ENCODE results near the gene KIF6.

Gene KIF6

DNA sequence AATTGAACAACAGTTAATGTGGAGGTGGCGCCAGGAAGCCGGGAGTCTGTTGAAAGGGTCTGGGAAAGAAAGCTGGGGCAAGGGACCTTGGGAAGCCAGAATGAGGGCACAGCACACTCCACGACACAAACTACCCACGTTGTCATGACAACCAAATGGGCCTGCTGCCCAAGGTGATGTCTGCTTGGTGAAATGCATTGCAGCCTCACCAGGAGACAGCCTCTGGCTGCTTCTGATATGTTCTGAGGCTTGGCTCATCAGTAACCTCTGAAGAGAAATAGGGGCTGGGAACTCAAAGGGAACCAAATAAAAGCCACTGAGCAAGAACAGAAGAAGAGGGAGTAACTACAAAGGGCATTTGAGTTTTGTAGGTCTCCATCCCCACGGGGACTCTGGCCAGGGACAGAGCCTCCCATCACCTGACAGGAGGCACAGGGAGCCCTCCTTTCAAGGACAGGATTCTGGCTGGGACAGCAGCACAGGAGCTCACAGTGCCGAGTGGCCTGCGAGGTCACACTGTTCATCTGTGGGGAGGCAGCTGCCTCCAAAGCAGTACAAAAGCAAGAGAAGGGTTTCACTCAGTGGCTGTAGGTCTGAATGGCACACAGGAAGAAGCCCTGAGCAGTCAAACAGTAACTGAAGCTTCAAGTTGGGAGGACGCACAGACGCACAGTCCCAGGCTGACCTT is 358.1 kb downstream of the KIF6 start:
- DNase-seq, result no peak

GRCh38 chr6:39365281-39366074 is 359.7 kb downstream of the KIF6 start:
- DNase-seq, result no peak

- no peak for DNase-seq
These were observed 361.9 kb downstream of the KIF6 start for GRCh38 chr6:39363280-39363679.

DNA sequence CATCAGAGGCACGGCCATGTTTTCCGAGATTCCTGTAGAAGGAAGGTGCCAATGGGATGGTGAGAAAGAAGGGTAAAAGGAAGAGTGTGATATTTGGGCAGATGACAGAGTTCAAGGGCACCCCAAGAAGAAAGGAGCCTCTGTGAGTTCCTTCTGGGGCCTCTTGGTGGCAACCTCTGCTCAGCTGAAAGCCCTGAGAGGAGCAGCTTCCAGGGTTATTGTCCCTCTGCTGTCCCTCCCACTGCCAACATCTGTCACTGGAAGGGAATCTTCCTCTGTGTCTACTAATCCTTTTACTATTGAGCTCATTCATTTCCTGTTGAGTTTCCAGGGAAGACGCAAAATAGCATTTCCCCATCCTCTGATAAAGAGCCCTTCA is 362.7 kb downstream of the KIF6 start:
- DNase-seq, result no peak

DNA sequence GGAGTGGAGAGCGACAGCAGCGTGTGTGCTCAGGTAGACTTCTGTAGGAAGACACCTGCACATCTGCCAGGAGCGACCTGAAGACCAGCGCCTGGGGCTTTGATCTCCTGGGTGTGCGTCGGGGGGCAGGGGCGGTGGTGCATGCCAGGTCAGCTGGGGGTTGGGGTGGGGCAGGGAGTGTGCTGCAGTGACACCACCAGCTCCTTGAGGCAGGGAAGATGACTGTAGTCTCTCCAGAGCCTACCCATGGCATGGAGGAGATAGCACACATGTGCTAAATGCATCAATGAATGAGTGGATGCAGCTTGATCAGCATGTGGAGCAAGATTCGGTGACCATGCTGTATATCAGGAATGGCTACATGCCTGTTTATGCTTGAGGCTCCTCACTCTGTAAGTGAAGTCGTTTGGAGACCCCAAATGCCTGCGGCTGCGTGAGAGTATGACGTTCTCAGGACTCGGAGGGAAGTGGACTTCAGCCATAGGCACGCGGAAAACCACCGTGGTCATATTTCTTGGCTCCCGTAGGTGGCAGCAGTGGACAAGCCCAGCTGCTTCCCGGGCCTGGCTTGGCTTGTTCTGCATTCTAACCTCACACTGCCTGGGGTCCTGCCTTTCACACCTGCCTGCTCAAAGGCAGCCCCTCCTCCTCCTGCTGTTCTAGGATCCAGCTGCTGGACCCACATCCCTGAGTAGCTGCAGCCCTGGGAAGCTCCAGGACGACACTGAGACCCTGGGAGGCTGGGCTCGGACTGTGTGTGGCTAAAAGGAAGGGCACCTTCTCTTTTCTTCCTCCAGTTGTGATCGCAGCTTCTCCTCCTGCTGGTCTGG is 363.3 kb downstream of the KIF6 start:
- DNase-seq, result peak in 2 of 4 experiments; percentile 5 to 9

DNA sequence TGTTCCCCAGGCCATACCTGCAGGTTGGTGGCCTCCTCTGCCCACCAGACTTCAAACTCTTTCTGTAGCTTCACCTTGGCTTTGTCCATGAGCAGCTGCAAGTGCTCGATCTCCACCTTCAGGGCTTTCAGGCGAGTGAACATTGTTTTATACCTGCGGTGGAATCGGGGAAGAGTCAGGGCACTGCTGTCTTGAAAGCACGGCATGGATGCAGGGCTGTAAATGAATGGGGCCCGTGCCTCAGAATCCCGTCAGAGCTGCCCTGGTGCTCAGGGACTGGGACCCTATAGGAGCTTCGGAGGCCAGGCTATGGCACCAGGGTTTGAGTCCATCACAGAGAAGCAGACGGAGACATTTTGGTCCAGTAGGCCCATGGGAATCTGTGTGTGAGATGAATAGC is 364.8 kb downstream of the KIF6 start:
- no peak for DNase-seq

DNA sequence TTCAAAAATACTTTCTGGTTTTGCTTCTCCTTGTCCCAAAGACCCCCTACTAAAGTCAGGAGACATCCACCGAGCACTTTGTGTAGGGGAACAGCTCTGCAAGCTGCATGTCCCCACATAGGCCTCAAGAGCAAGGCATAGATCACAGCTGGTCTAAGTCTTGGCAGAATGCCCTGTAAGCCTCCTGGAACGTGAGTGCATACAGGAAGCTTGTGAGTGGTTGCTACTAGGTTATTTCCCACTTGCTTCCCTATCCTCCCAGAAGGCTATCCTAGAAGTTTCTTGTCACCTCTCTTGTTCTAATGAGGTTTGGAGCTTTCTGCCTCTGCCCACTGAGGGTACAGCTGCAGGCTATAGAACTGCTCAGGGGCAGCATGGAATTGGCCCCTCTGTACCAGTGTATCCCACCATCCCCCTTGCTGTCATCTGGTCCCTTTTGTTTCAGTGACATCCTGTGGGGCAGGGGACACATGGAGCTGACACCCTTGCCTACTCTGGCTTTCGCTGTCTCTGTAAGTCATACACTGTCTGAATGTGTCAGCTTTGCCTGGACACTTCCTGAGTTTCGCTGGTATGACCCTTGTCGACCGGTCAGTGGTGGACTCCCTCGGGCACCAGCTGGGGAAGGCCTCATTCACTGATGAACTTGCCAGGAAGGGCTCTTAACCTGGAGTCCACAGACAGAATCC is 367.1 kb downstream of the KIF6 start:
- DNase-seq, result no peak

- DNase-seq, result no peak
These were observed 371.4 kb downstream of the KIF6 start for GRCh38 chr6:39353698-39354315.

DNA sequence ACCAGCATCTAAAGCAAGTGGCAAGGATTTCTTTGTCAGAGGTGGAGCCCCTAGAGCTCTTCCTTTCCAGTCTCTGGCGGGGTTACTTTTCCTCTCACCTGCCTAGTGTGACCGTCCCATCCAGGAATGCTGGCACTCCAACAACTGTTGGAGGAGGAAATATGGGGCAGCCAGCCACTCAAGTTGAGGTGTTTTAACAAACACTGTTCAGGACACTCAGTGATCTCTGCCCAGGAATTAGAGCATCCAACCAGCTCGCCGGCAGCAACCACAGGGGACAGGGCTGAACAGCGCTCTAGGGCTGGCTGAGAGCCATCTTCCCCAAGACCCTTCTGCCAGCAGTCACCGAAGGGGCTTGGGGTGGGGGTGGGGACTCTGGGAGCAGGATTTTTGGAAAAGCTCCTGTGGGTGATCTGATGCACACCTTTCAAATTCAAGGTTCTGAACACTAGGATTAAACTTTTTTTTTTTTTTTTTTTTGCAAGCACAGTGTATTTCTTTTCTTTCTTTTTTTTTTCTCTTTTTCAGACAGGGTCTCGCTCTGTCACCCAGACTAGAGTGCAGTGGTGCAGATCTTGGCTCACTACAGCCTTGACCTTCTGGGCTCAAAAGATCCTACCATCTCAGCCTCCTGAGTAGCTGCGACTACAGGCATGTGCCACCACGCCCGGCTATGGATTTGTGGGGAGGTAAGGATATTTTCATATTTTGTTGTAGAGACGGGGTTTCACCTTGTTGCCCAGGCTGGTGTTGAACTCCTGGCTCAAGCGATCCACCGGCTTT is 374.3 kb downstream of the KIF6 start:
- no peak for DNase-seq

DNA sequence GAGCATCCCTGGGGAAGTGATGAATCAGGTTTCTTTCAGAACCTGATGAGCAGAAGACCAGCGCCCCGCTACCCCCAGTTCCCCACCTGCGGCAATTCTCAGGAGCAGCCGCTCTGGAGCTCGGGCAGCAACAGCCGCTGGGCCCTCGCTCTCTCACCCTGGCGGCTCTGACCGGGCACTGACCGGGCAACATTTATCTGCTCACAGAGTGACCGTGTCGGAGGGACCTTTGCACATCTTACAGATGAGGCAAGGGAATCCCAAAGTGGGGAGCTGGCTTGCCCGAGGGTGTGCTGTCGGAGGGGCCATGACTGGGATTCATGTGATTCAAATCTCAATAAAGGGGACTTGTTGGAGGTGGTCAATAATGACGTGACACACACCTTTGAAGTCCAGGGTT is 376.5 kb downstream of the KIF6 start:
- no peak for DNase-seq

DNA sequence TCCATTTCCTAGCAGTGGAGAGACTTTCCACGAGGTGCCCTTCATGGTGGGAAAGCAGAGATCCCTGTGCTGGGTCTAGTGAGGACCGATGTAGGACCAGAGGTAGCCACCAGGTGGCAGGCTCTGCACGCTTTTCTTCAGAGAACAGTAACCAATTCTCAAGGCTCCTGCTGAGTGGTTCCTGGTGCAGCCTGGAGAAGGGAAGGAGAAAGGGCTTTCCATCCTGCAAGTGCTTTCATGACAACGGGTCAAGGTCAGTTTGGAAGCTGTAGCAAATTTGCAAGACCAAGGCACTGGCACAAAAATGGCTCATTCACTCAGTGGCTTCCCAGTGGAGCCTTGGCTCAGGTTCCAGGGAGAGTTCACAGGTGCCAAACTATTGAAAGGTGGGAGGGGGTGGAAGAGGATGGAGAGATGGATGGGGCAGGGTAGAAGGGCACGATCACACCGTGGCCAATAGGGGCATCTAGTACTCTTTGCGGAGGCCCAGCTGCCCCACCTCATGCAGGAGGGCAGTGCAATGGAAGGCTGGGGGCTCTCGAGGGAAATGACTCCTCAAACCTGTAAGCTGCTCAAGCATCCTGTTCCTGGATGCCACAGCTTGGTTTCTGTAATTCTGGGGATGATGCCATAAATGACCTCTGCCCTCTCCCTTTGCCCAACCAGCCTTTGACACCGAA is 377.2 kb downstream of the KIF6 start:
- DNase-seq, result peak; percentile 5 to 40 (median 24)

GRCh38 chr6:39347206-39347605 is 378.0 kb downstream of the KIF6 start:
- no peak for DNase-seq

- DNase-seq, result no peak
These were observed 380.4 kb downstream of the KIF6 start for GRCh38 chr6:39344821-39345280.

DNA sequence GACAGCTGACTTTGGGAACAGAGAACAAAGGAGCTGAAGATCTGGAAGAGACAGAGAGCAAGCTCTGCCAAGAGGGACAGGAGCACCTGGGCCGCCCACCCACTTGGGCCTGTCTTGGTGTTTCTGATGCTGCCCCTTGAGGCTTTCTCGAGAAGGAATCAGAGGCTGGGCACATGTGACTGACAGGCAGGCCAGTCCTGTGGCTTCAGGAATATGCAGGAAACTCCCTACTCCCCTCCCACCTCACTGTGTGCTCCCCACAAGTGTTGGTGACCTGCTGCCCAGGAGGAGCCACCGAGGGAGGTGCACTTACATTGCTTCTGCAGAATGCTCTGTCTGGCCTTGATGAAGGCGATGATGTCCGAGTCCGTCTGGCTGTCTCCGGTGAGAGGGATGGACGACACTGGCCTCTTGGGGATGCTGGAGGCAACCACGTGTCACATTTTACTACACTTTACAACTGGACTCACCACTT is 381.8 kb downstream of the KIF6 start:
- DNase-seq, result no peak

- DNase-seq, result no peak
These were observed 382.4 kb downstream of the KIF6 start for GRCh38 chr6:39342692-39343395.

GRCh38 chr6:39341937-39342336 is 383.3 kb downstream of the KIF6 start:
- DNase-seq, result no peak

- no peak for DNase-seq
These were observed 383.9 kb downstream of the KIF6 start for GRCh38 chr6:39341352-39341751.

DNA sequence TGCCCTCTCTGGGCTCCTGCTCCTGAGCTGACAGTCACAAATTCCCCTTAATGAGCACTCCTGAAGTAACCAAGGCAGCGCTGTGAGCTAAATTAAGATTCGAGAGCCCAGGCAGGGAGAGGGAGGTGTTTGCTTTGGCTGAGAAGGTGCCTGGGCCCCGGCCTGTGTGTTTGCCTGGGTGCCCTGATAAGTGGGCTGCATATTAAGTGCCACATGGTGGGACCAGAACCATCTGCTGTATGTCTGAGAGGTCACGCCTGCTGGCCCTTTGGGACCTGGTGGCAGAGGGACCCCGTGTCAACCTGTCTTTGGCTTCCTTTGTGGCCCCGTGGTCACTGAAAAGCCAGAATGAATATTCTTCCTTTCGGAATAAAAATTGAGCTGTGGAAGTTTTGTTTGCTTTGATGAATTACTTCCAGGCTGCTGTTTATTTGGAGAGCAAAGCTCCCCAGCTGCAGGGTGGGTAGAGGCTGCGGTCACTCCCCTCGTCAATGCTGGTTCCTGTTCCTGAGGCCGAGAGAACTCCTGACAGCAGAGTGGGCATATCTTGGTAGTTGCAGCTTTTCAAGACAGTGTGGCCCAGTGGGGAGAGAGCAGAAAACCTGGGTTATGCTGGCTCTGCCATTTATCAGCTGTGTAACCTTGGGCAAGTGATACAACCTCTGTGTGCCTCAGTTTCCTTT is 385.2 kb downstream of the KIF6 start:
- DNase-seq, result no peak

DNA sequence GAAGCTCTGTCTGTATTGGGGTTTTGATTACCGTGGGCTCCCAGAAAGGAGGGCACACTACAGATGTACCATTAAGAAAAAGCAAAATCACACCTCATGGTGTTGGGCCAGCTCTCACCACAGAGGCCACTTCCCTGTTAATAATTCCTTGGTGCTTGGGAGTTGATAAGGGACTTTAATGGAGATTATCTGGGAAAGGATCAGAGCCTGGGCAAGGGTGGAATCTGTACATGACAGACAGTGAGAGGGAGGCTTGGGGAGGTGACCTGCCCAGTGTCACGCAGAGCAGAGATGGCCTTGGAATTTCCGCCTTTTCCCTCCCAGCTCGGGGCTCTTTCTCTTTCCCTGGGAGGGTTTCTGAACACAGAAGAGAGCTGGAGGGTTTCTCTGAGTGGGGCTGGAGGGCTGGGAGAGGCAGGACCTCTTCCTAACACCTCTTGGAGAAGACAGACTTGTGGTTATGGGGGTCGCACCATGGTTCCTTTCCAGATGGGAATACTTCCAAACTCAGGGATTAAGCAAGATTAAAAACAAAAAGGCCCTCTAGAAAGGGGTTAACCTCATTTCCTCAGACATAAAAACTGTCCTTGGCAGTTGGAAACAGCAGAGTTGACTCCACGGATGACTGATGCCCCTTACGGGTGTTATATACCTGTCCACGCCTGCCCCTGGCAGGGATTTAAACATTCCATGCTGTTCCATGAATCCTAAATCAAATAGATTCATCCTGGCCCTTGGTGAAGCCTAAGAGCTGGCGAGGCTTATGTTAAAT is 385.9 kb downstream of the KIF6 start:
- DNase-seq, result no peak

Measured in activated naive CD4-positive, alpha-beta T cell (primary cell).